ENCODE measurements around the gene ZNF679. TPM values are rescaled to one million over a fixed set of nuclear protein-coding genes. Genes with fewer than 3 reads are reported as not detected.

ZNF679 gene
- total RNA-seq, result not detected

GRCh38 chr7:64228174-64228573 is at the start of gene ZNF679:
TSS of gene ZNF679 (plus strand) at chr7:64228474. CDS start at chr7:64249118, 20,644 bp downstream.

GRCh38 chr7:64206903-64207302 is 21.4 kb upstream of the ZNF679 start, which contains the start of gene ZNF735:
TSS of gene ZNF735 (plus strand) at chr7:64207203. CDS start at chr7:64207203, 0 bp downstream.

GRCh38 chr7:64313740-64314491 is 85.6 kb downstream of the ZNF679 start, which contains the start of gene ZNF736:
TSS of gene ZNF736 (plus strand) at chr7:64313961. CDS start at chr7:64314151, 190 bp downstream.

Other genes starting within 250 kb of the ZNF679 start
- gene ZNF722, start 229.6 kb upstream of the ZNF679 start, total RNA-seq, result not detected
- gene ZNF727, start 183.0 kb upstream of the ZNF679 start, total RNA-seq, result 1.6 TPM
- not detected for gene ZNF735, start 21.3 kb upstream of the ZNF679 start, total RNA-seq
- gene ZNF736, start 85.5 kb downstream of the ZNF679 start, total RNA-seq, result 50.7 TPM

Measured in diencephalon (tissue), 1 donor.